GM21737 (cell line): ENCODE results near the gene USP15.

Source experiments
- ATAC-seq: cut with Tn5 transposase; IDR thresholded peaks from one replicate; pipeline ENCODE4 v1.9.1; 2021; ENCODE audit warnings: mild to moderate bottlenecking, moderate library complexity; ENCODE audit not compliant: unreplicated experiment

USP15 gene

GRCh38 chr12:62279058-62279457, 18.9 kb downstream of the USP15 start:
- no peak for ATAC-seq

DNA sequence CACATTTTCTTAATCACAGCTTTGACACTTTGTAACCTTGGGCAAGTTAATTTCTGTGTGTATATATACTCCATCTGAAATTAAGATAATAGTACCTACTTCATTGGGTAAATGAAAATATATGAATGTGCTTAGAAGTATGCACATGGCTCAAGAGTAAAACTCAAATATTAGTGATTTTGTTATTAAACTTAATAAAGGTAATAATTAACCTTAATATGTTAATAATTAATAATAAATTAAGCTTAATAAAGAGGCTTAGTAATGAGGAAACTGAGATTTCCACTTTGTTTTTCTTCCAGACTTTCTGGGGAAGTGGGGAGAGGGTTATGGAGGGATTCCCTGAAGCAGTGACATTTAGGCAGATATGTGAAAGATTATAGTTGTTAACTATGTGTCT, 19.8 kb downstream of the USP15 start:
- no peak for ATAC-seq

- ATAC-seq, result no peak
Observed at GRCh38 chr12:62282057-62282774, 22.0 kb downstream of the USP15 start.

- no peak for ATAC-seq
Observed at GRCh38 chr12:62284749-62285148, 24.5 kb downstream of the USP15 start.

GRCh38 chr12:62285284-62285683, 25.1 kb downstream of the USP15 start:
- ATAC-seq, result no peak

DNA sequence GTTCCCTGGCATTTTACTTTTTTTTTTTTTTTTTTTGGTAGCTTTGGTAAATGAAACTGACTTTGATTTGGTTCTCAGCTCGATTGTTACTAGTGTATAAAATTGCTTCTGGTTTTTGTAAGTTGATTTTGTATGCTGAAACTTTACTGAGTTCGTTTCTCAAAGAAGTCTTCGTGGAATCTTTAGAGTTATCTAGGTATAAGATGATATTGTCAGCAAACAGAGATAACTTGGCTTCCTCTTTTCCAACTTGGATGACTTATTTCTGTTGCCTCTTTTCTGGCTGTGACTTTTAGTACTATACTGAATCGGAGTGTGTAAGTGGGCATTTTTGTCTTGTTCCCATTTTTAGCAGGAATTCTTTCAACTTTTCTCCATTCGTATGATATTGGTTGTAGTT, 28.1 kb downstream of the USP15 start:
- ATAC-seq, result no peak

DNA sequence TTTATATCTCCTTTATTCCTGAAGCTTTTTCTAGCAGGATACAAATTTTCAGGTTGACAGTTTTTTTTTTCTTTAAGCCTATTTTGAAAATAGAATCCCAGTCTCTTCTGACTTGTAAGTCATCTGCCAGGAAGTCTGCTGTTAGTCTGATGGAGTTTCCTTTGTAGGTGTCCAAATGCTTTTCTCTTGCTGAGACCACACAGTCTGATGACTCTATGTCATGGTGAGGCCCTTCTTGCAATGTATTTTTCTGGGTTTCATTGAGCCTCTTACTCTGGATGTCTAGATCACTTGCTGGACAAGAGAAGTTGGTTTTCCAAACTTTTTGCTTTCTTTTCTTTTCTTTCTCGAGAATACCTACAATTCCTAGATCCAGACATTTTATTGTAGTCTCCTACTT, 30.6 kb downstream of the USP15 start:
- no peak for ATAC-seq

GRCh38 chr12:62291864-62292760, 31.9 kb downstream of the USP15 start:
- no peak for ATAC-seq

- no peak for ATAC-seq
Observed at GRCh38 chr12:62292761-62293344, 32.6 kb downstream of the USP15 start.

DNA sequence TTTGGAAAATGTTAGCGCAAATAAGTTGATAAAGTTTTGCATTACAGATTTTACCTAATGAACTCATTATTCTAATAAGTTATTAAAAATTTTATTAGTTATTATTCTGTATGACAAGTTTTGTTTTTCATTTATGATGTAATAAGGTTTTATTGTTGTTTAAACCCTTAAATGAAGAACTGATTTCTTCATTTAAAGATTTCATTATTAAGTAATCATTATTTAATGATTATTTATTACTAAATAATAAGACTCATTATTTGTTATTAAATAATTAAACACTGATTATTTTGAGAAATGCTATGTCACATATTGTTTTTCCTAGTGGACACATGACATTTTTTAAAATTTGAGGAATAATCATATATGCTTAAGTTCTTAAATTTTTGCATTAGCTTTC, 34.2 kb downstream of the USP15 start:
- ATAC-seq, result no peak

- ATAC-seq, result no peak
Observed at GRCh38 chr12:62296001-62296400, 35.8 kb downstream of the USP15 start.

DNA sequence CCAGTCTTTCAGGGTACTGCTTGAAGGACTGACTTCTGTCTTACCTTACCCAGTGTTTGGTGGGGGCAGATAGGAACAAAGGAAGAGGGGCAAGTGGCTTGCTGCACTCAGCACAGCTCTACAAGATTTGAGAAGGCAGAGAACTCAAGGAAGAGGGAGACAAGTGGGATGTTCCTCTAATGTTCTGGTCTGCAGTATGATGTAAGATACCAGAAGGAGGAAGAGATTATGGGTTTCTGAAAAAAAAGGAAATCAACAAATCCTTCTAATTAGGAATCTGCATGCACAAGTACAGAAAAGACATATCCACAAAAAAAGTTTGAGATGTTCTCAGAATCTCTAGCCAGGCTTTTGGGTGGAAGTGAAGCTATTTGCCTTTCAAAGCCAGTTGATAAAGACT, 37.1 kb downstream of the USP15 start:
- no peak for ATAC-seq

- ATAC-seq, result no peak
Observed at GRCh38 chr12:62299617-62300016, 39.4 kb downstream of the USP15 start.

DNA sequence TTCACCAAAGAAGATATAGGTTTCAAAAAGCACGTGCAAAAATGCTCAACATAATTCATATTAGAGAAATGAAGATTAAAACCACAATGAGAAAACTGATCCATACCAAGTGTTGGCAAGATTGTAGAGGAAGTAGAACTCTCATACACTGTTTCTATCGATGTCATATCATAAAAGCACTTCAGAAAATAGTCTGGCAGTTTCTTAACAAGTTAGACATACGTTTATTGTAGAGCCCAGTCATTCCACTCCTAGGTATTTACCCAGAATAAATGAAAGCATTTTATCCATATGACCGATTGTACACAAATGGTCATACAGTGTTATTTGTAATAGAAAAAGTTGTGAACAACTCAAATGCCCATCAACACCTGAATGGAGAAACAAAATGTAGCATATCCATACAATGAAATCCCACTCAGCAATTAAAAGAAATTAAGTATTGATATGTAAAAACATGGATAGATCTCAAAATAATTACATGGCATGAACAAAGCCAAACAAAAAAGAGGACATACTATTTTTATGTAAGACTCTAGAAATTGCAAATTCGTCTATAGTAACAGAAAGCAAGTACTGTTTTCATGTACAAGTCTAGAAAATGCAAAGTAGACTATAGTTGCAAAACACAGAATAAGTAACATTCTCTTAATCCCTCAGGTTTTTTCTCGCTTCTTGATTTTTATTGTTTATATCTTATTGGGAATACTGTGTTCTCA, 41.0 kb downstream of the USP15 start:
- ATAC-seq, result no peak

DNA sequence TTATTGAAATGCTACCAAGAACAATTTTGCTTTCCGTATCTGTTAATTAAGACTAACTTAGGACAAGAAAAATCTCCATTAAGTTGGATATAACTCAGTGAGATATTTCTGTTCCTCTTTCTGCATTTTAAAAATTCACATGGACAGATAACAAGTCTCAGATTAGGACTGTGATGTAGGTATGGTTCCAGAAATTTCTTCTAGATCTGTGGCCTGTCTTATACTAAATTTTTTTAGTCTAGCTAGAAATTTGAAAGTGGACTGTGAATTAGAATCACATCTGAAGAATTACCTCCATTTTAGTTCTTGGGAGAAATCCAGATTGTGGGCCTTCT, 41.6 kb downstream of the USP15 start:
- no peak for ATAC-seq

DNA sequence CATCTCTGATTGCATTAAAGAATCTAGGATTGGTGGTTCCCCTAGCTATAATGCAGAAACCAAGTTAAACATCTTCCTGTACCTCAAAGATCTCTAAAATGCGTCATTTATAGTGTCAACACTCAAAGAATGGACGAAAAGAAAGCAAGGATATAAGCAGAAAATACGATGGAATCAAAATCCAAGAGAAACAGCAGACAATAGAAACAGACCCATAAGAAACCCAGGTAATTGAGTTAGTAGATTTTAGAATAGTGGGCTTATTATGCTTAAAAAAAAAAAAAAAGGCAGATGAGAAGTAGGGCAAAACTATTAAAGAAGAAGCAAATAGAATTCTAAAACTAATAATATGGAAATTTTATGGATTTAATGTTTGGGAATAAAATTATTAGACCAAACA, 44.4 kb downstream of the USP15 start:
- no peak for ATAC-seq

DNA sequence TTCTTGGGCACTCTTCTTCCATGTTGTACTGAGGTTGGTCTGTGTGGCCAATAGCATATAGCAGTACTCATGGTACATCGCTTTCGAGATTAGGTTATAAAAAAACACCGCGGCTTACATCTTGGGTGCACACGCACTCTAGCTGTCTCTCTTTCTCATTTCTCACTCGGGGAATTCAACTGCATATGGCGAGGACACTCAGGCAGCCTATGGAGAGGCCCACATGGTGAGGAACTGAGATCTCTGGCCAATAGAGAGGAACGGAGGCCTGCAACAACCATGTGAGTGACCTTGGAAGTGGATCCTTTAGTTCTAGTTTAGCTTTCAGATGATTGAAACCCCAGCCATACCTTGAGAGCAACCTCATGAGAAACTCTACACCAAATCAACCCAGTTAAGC, 45.6 kb downstream of the USP15 start:
- no peak for ATAC-seq

- ATAC-seq, result no peak
Observed at GRCh38 chr12:62306569-62307530, 46.6 kb downstream of the USP15 start.

- no peak for ATAC-seq
Observed at GRCh38 chr12:62308201-62308600, 48.0 kb downstream of the USP15 start.

DNA sequence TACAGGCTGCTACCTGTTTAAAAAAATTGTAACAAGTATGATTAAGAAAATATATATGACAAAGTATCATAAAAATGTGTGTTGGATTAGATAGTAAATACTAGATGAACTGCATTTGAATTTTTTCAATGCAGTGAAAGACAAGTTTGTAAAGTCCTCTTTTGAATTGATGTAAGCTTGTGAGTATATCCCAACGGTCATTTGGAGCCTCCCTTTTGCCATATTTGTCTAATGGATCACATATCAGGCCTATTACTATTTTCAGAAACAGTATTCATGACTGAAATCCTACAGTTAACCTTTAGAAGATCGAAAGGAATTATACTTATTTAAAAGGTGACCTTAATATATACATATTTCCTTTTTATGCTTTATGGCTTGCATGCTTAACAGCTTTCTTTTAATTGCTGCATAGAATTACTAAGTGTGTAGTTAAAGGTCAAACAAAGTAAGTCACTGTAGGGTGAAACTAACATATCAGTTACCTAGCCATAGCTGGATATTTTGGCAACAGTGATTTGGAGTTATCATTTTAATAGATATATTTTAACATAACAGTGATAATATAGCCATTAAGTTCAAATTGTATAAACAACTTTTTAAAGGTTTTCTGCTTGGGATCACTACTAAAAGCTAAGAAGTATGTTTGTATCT, 53.6 kb downstream of the USP15 start:
- no peak for ATAC-seq
